ENCODE results near the gene COX5B.

DNA sequence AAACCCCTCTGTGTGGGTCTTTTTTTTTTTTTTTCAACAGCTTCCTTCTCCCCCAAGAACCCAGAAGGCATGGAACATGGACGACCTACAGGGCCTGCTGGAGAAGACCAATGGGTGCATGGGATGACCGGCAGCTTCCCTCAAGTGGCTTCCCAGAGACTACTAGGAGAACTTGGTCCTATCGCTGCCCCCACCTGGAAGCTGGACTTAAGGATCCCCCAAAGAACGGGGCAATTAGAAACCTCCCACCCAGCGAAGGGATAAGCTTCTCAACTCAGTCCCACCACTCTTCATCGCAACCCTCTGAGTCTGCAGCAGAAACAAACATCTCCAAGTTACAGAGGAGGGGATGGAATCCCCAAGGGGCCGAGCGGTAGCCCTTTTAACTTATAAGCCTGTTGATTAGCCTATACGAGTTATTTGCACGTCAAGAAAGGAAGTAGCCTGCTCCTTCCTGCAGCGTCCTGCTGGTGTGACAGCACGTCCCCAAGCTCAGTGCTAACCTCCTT lies 16.6 kb downstream of the COX5B start:
- TF ChIP-seq, protein P1, sequence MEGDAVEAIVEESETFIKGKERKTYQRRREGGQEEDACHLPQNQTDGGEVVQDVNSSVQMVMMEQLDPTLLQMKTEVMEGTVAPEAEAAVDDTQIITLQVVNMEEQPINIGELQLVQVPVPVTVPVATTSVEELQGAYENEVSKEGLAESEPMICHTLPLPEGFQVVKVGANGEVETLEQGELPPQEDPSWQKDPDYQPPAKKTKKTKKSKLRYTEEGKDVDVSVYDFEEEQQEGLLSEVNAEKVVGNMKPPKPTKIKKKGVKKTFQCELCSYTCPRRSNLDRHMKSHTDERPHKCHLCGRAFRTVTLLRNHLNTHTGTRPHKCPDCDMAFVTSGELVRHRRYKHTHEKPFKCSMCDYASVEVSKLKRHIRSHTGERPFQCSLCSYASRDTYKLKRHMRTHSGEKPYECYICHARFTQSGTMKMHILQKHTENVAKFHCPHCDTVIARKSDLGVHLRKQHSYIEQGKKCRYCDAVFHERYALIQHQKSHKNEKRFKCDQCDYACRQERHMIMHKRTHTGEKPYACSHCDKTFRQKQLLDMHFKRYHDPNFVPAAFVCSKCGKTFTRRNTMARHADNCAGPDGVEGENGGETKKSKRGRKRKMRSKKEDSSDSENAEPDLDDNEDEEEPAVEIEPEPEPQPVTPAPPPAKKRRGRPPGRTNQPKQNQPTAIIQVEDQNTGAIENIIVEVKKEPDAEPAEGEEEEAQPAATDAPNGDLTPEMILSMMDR (IDR thresholded peaks at IDR 0.05): no peak
- no peak for TF ChIP-seq EZH2 (IDR thresholded peaks at IDR 0.05)
- no peak for TF ChIP-seq EZH2phosphoT487 (IDR thresholded peaks at IDR 0.05)

Measured in neural progenitor cell (in vitro differentiated cells).